Suprapubic skin (tissue), 4 donors: ENCODE data around the gene PTGER2.

ENCODE experiments used
- EP300 ChIP-seq: sonication (generic); formaldehyde crosslinking; IDR thresholded peaks from one replicate; pipeline ENCODE4 v1.6.1; 2017; ENCODE audit warnings: antibody characterized with exemption
- POLR2AphosphoS5 ChIP-seq, 3 donors: sonication (generic); formaldehyde crosslinking; IDR thresholded peaks; one replicate each; pipeline ENCODE4 v1.6.1; 2017; ENCODE audit warnings: antibody characterized with exemption in 3 of 3
- TF ChIP-seq, protein P1 (sequence below), 2 donors: fragments of 200-600 bp in 1 of 2; fragments of 450-650 bp in 1 of 2; sonication (generic) in 1 of 2; IDR thresholded peaks; one replicate each; pipeline ENCODE4 v1.5.1; 2016 to 2019; ENCODE audit warnings: antibody characterized with exemption in 2 of 2, mild to moderate bottlenecking in 1 of 2, moderate library complexity in 1 of 2

DNA sequence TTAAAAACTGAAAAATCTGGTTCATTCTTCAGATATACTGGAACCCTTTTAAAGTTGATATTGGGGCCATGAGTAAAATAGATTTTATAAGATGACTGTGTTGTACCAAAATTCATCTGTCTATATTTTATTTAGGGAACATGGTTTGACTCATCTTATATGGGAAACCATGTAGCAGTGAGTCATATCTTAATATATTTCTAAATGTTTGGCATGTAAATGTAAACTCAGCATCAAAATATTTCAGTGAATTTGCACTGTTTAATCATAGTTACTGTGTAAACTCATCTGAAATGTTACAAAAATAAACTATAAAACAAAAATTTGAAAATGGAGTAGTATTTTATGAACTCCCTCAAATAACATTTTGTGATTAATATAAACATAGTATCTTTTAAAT is 14.2 kb downstream of the PTGER2 start:
- TF ChIP-seq, protein P1, sequence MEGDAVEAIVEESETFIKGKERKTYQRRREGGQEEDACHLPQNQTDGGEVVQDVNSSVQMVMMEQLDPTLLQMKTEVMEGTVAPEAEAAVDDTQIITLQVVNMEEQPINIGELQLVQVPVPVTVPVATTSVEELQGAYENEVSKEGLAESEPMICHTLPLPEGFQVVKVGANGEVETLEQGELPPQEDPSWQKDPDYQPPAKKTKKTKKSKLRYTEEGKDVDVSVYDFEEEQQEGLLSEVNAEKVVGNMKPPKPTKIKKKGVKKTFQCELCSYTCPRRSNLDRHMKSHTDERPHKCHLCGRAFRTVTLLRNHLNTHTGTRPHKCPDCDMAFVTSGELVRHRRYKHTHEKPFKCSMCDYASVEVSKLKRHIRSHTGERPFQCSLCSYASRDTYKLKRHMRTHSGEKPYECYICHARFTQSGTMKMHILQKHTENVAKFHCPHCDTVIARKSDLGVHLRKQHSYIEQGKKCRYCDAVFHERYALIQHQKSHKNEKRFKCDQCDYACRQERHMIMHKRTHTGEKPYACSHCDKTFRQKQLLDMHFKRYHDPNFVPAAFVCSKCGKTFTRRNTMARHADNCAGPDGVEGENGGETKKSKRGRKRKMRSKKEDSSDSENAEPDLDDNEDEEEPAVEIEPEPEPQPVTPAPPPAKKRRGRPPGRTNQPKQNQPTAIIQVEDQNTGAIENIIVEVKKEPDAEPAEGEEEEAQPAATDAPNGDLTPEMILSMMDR (IDR thresholded peaks at IDR 0.05): no peak
- no peak for TF ChIP-seq EP300
- no peak for TF ChIP-seq POLR2AphosphoS5 (IDR thresholded peaks at IDR 0.05)
